Inferior parietal cortex (tissue), 1 donor: ENCODE data around the gene C1orf198.
"Not testable (repeated sequence)": the region's sequence is repeated elsewhere in the genome, so short reads cannot be mapped to it uniquely, and the experiment has no call there.

ENCODE experiments used
- DNase-seq: peaks from one replicate; pipeline ENCODE4 v3.0.0-alpha.2; 2016; ENCODE audit errors: extremely low spot score

Gene C1orf198

GRCh38 chr1:230860617-230861384 lies 7.5 kb downstream of the C1orf198 start:
- no peak for DNase-seq

GRCh38 chr1:230858918-230859729 lies 9.2 kb downstream of the C1orf198 start:
- DNase-seq: peak; percentile 89

- no peak for DNase-seq
Measured at GRCh38 chr1:230858236-230858820, 10.0 kb downstream of the C1orf198 start.

GRCh38 chr1:230857822-230858221 lies 10.5 kb downstream of the C1orf198 start:
- no peak for DNase-seq

- no peak for DNase-seq
Measured at GRCh38 chr1:230857077-230857476, 11.2 kb downstream of the C1orf198 start.

GRCh38 chr1:230855886-230856285 lies 12.4 kb downstream of the C1orf198 start:
- DNase-seq: no peak

GRCh38 chr1:230854423-230854822 lies 13.9 kb downstream of the C1orf198 start:
- DNase-seq: no peak

GRCh38 chr1:230853731-230854130 lies 14.6 kb downstream of the C1orf198 start:
- no peak for DNase-seq

- no peak for DNase-seq
Measured at GRCh38 chr1:230852959-230853358, 15.4 kb downstream of the C1orf198 start.

- DNase-seq: no peak
Measured at GRCh38 chr1:230851291-230851691, 17.0 kb downstream of the C1orf198 start.

GRCh38 chr1:230850547-230850946 lies 17.8 kb downstream of the C1orf198 start:
- no peak for DNase-seq

- DNase-seq: no peak
Measured at GRCh38 chr1:230849451-230850224, 18.7 kb downstream of the C1orf198 start.

GRCh38 chr1:230848235-230848634 lies 20.1 kb downstream of the C1orf198 start:
- no peak for DNase-seq

GRCh38 chr1:230845184-230845583 lies 23.1 kb downstream of the C1orf198 start:
- DNase-seq: not testable (repeated sequence)

GRCh38 chr1:230844561-230844960 lies 23.8 kb downstream of the C1orf198 start:
- no peak for DNase-seq

GRCh38 chr1:230843503-230844309 lies 24.6 kb downstream of the C1orf198 start:
- no peak for DNase-seq

- no peak for DNase-seq
Measured at GRCh38 chr1:230842801-230843200, 25.5 kb downstream of the C1orf198 start.

GRCh38 chr1:230839173-230839572 lies 29.1 kb downstream of the C1orf198 start:
- DNase-seq: no peak

- no peak for DNase-seq
Measured at GRCh38 chr1:230836793-230837192, 31.5 kb downstream of the C1orf198 start.

- no peak for DNase-seq
Measured at GRCh38 chr1:230836347-230836746, 32.0 kb downstream of the C1orf198 start.

- no peak for DNase-seq
Measured at GRCh38 chr1:230834292-230834691, 34.0 kb downstream of the C1orf198 start.
